Left forelimb (tissue), 1 donor: ENCODE measurements around the gene SDSL.

Experiments used
- DNase-seq: peaks from one replicate; pipeline ENCODE4 v3.0.0-alpha.2; 2018; ENCODE audit warnings: low spot score

Gene SDSL

DNA sequence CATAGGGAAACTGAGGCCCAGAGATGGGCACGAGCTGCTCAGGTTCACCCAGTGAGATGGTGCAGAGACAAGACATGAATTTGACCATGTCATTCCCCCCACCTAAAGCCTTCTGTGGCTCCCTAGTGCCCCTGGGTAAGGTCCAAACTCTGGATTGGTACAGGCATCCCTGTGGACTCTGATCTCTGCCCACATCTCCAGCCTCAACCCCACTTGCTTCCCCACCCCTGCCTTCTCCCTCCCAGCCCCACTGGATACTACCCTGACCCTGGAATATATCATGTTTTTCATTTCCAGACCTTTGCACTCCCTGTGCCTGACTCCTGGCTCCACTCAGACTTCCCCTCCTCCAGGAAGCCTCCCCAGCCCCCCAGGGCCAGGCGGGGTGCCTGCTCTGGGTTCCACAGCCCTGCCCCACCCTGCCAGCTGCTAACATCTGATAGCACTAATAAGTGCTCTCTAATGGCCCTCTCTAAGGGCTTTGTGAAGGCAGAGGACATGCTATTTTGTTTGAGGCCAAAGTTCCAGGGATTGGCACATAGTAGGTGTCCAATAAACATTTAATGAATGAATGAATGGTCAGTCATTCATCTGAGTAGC is 1.1 kb upstream of the SDSL start:
- DNase-seq = no peak

DNA sequence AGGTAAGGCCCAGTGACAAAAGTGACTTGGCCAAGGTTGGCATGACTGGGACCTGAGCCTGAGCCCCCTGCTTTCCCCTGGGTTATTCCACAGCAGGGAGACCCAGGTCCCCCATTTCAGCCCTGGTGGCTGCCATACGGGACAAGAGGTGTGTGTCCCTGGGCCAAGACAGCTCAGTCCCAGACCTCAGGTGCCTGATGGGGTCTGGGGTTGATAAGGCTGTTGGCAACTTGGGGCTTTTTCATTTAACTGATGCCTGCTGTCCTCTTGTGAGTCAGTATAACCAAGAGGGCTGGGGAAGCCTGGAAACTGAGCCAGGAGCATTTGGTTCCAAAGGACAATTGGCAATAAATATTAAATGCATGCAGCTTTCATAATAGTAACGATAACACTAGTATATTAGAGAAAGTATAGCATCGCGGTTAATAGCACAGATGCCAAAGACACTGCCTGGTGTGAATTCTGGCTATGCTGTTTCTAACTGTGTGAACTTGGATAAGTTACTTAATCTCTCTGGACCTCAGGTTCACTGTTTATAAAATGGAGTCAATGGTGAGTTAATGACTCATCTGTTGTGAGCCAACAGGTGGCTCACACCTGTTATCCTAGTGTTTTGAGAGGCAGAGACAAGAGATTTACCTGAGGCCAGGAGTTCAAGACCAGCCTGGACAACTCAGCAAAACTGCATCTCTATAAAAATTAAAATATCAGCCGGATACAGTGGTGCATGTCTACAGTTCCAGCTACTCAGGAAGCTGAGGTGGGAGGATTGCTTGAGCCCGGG is 898 bp downstream of the SDSL start:
- DNase-seq = no peak

DNA sequence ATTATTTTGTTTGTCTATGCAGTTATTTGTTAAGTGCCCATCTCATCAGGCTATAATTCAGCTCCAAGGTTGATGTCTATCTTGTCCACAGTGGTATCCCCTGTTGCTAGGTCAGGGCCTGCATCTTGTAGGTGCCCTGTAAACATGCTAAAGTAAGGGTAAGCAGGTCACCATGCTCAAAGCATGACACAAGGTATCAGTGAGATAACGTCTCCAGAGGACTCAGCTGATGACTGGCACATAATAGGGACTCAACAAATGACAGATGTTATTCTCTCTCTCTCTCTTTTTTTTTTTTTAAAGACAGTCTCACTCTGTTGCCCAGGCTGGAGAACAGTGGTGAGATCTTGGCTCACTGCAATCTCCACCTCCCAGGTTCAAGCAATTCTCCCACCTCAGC is 2.3 kb downstream of the SDSL start:
- no peak for DNase-seq

DNA sequence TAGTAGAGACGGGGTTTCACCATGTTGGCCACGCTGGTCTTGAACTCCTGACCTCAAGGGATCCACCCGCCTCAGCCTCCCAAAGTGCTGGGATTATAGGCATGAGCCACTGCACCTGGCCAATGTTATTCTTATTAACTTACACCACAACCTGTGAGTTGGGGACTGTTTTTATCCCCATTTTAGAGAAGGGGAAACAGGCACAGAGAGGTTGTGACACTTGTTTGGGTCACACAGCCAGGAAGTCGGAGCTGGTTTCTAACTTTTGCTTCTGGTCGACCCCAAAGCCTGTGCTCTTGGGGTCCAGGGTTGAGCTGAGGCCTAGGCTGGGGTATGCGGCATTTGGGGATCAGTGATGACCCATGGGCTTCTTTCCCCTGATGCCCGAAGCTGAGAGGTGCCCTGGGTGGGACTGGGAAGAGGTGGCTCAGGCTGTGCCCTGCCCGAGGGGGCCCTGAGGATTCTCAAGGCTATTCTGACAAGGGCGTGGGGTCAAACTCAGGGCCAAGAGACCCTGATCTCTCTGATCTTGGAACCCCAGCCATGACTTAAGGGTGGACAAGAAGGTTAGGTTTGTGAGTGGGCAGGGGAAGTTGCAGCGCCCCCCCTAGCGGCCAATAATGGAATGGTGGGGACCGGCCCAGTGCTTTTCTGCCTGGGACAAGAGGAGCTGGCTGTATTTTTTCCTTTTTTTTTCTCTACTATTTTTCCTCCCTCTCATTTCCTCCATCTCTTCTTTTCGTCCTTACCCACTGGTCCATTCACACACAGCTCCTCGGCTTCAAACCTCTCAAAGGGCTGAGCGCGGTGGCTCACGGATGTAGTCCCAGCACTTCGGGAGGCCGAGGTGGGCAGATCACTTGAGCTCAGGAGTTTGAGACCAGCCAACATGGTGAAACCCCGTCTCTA is 3.0 kb downstream of the SDSL start:
- no peak for DNase-seq

DNA sequence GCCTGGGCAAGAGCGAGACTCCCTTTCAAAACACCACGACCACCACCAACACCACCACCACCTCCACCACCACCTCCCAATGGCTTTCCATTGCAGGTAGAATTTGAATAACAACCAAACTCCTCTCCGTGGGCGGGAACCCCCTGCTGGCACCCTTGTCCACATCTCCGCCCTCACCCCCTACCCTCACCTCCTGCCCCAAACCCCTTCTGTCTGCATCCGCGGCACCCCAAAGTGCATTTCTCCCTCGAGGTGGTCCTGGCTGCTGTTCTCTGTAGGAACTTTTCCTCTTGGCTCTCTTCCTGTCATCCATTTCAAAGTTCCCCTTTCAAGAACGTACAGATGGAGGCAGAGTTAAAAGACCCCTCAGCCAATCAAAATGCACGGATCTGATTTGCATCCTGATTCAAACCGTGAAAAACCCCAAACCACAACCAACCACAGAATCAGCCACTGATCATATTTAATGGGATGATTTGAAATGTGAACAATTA is 3.8 kb downstream of the SDSL start:
- DNase-seq = no peak

DNA sequence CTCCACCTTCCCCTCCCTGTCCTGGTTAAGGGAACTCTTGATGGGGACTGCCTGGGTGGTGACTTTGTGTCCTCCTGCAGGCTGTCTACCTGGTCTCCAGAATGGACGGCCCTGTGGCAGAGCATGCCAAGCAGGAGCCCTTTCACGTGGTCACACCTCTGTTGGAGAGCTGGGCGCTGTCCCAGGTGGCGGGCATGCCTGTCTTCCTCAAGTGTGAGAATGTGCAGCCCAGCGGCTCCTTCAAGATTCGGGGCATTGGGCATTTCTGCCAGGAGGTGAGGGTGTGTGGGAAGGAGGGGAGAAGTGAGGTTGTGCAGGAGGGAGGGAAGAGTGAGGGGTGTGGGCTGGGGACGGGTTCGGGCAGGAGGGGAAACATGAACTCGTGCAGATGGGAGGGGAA is 5.7 kb downstream of the SDSL start:
- DNase-seq = no peak

DNA sequence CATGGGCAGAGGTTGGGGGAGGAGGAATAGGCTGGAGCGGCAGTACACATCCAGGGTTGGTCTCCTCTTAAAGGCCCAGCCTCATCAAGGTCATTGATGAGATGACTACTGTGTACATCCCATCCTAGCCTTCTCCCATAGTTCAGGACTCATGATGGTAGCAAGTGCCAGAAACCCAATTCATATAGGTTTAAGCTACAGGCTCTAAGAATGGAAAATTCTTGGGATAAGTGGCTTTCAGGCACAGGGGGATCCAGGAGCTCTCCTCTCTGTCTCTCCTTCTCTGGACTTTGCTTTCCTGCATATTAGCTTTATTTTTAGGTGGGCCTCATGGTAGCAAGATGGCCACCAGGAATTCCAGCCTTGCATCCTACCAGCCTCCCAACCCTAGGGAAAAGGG is 6.3 kb downstream of the SDSL start:
- no peak for DNase-seq

DNA sequence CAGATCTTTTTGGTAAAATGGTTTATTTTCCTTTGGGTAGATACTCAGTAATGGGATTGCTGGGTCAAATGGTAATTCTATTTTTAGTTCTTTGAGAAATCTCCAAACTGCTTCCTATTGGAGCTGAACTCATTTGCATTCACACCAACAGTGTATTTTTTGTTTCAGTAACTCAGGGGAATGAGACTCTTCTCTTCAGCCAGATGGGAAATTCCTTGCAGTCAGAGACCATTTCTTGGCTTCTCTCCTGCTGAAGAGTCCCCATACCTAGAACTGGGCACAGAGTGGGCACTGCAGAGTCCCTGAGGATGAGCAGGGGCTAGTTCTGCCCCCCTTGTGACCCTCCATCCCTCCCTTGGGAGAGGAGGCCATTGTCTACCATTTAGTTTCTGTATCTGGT is 10.8 kb downstream of the SDSL start:
- no peak for DNase-seq

DNA sequence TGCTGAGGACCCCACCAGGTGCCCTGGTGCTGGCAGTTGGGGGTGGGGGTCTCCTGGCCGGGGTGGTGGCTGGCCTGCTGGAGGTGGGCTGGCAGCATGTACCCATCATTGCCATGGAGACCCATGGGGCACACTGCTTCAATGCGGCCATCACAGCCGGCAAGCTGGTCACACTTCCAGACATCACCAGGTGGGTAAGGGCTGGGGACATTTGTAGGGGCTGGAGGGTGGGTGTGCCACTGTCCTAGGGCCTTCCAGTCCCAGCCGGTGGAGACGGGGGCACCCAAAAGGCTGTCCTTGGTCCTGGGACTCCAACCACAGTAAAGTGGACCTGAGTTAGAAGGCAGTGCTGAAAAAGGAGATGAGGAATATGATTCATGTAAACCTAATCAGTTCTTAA is 13.2 kb downstream of the SDSL start:
- no peak for DNase-seq

DNA sequence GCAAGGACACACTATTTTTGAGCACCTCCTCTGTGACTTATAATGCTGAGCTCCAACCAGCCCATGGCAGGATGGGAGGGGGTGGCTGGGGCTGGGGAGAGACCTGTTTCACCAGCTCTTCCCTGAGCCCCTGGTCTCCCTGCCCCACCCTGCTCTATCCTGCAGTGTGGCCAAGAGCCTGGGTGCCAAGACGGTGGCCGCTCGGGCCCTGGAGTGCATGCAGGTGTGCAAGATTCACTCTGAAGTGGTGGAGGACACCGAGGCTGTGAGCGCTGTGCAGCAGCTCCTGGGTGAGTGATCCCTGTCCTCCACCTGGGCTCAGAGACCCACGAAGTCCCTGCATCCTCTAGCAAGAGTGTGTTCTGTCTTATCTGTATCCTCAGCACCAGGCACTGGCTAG is 14.4 kb downstream of the SDSL start:
- DNase-seq = no peak

DNA sequence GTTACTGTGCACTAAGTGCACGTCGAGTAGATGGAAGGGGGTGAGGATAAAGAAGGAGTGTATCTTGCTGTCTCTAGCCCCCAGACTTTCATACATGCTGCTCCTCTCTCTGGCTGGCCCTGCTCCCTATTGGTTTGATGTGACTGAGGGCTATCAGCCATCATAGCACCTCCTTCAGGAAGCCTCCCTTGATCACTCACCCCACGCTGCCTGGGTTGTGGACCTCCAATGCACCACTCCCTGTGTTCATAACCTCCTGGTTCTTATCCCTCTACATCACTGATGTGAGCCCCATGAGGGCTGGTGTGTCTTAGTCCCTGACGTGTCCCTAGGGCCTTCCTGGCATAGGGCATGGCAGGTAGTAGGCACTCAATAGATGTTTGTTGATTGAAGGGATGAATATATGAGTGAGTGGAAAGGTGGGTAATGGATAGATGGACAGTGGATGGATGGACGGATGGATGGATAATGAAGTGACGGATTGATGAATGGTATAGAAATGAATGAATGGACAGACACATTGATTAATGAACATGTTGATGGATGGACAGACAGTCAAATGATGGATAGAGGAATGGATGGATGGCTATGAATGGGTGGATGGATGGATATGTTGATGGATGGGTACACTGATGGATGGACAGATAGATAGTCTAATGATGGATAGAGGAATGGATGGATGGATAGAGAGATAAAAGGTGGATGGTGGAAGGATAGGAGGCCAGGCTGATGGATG is 15.0 kb downstream of the SDSL start:
- no peak for DNase-seq

DNA sequence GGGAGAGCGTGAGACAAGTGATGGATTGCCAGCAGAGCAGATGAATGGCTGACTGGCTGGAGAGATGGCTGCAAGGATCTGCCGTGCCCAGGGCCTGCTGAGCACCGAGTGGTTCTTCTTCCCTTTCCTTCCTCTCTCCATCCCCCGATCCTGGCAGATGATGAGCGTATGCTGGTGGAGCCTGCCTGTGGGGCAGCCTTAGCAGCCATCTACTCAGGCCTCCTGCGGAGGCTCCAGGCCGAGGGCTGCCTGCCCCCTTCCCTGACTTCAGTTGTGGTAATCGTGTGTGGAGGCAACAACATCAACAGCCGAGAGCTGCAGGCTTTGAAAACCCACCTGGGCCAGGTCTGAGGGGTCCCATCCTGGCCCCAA is 15.5 kb downstream of the SDSL start:
- no peak for DNase-seq

DNA sequence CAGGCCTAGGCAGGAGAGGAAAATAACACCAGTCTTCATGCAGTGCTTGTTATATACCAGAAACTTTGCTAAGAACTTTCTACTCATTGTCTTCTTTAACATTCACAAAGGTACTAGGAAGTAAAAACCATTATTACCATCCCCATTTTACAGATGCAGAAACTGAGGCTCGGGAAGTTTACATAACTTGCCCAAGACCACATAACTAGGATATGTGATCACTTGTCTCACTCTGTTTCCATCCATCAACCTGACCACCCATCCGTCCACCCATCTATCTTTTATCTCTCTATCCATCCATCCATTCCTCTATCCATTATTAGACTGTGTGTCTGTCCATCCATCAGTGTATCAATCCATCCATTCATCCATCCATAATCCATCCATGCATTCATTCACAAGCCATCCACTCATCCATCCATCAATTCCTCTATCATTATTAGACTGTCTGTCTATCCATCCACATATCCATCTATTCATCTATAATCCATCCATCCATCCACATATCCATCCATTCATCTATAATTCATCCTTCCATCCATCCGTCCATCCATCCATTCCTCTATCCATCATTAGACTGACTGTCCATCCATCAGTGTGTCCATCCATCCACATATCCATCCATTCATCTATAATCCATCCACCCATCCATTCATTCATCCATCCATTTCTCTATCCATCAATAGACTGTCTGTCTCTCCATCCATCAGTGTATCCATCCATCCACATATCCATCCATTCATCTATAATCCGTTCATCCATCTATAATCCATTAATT is 16.5 kb downstream of the SDSL start:
- DNase-seq = no peak

DNA sequence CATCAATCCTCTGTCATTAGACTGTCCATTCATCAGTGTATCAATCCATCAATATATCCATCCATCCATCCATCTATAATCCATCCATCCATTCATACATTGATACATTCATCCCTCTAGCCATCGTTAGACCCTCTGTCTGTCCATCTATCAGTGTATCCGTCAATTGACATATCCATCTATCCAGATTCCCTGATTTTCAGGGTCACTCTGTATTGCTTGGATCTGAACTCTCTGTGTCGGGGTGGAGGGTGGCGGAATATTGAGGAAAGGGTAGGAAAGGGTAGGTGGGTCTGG is 17.1 kb downstream of the SDSL start:
- DNase-seq = no peak

DNA sequence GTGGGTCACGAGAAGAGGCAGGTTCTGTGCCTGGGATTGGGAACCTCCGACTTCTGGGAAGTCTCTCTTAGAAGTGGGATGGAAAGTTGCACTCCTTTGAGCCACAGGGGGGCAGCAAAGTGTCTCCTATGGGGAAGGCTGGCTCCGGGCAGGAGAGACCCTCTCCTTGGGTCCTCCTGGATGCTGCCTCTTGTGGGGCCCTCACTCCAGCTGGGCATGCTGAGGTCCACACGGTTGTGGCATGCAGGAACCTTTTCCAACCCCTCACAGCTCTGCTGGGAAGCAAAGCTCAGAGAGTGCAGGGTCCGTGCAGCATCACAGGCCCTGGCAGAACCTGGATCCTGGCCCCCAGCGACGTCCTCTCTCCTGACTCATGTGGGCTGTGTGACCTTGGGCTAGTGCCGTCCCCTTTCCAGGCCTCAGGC is 17.4 kb downstream of the SDSL start:
- DNase-seq = no peak

DNA sequence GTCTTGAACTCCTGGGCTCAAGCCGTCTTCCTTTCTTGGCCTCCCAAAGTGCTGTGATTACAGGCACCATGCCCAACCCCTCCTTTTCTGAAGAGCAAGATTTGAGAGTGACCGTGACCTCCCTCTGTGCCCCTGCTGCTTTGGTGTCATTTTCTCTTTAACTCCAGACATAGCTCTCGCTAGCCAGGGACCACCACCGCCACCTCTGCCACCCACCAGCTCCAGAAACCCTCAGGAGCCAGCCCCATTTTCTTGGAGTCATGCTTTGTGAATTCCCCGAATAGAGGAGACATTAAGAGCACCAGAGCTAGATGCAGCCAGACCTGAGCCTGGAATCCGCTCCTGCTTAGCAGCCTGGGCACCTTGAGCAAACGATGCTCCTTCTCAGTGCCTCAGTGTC is 18.2 kb downstream of the SDSL start:
- DNase-seq = no peak

DNA sequence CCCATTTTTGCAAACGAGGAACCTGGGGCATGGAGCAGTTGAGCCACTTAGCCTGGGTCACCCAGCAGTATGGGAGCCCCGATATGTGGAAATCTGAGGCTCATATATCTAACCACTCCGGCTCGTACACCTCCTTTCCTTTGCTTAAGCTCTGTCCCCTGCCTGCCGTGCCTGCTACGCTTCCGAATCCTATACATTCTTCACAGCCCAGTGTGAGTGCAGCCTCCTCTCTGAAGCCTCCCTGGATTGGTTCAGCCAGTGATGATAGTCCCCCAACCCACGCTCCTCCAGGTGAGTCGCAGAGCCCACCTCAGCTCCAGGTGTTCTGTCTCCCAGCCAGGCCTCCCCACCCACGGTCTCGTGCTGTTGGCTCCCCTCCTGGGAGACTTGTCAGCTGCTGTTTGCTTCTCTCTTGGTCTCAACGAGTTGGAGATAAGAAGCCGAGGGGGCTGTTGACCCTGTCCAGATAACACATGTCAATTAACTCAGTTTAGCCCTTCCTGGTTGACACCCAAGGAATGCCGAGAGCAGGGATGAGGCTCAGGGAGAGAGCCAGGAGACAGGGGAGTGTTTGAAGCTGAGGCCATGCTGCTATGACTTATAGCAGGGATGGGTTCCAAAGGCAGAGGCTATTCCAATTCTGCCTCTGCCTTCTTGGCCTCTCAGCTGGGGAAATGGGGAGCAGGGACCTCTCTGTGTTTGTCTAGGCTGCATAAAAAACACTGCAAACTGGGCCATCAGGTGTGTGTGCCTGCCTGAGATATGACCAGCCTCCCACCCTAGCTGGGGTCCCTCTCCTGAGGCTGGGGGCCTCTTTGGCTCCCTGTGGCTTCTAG is 19.0 kb downstream of the SDSL start:
- no peak for DNase-seq

DNA sequence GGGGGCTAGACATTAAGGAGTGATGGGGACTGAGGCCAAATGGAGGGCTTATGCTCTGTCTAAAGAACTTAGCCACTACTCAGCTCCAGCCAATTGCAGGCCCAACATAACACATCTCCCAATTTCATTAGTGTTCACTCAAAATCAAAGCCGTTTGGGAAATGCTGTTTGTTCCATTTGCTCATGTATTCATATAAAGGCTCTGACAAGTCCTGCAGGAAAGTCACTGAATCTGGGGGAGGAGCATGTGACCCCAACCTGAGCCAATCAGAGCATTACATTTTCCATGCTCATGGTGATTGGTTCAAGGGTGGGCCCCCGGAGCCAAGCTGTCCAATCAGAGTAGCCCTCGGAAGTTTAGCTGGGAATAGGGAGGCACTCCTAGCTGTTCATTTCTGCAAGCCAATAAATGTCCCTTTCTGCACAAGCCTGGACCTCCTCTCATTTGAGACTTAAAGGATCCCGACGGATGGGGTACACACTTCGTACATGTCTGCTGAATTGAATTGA is 20.9 kb downstream of the SDSL start:
- DNase-seq = no peak

DNA sequence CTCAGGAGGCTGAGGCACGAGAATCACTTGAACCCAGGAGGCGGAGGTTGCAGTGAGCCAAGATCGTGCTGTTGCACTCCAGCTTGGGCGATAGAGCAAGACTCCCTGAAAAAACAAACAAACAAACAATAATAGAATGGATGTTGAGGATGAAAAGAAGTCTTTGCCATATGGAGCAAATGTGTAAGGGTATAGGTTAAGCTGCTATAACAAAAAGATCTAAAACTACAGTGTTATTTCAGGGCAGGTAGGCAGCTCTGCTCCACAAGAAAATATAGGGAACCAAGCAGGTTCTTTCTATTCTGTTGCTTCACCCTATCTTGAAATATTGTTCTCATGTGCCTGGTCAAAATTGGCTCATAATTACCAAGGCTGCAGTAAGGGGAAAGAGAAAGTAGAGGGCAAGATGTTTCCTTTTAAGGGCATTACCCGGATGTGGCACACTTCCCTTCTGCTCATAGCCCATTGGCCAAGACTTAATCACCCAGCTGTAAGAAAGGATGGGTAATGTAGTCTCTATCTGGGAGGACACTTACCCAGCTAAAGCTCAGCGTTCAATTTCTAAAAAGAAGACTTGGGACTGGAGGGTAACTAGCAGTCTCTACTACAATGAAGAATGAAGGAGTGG is 23.5 kb downstream of the SDSL start:
- DNase-seq = no peak

DNA sequence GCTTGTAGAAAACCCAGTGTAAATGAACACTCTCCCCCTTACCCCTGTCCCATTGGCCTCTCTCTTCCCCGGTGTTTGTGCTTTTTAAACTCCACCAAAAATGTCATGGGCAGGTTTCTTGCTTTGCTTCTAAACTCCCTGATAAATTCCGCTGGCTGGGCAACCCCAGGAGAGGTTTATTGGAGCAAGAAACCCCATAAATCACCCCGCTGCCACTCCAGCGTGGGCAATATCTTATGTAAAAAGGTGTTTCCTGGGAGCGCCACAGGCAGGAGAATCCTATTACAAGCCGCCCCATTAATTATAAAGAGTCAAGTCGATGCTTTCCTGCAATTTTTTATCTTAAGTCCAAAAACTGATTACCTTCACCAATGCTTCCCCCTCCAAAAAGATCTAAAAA is 26.7 kb downstream of the SDSL start:
- no peak for DNase-seq
